Liver (tissue), 9 donors: ENCODE measurements around the gene KIF3B. TPM values are rescaled to one million over a fixed set of nuclear protein-coding genes. Genes with fewer than 3 reads are reported as not detected.

Experiments
- DNase-seq: peaks from one replicate; pipeline ENCODE4 v3.0.0-alpha.2; 2017; ENCODE audit warnings: low spot score
- H3K27ac ChIP-seq, 2 donors: one replicate each; pipeline ENCODE4 v1.7.0; 2013; ENCODE audit warnings: inconsistent platforms in 2 of 2, low read length in 2 of 2, control low read depth in 1 of 2, low read depth in 1 of 2, mild to moderate bottlenecking in 1 of 2
- H3K27me3 ChIP-seq, 4 donors: one replicate each; pipeline versions ENCODE4 v1.6.1 to v1.7.0; 2013; ENCODE audit warnings: low read length in 3 of 4, inconsistent platforms in 1 of 4, mild to moderate bottlenecking in 1 of 4, moderate library complexity in 1 of 4; ENCODE audit not compliant: control insufficient read depth in 4 of 4, insufficient read depth in 4 of 4
- H3K36me3 ChIP-seq, 4 donors: one replicate each; pipeline versions ENCODE4 v1.6.1 to v1.7.0; 2013; ENCODE audit warnings: low read length in 3 of 4, mild to moderate bottlenecking in 3 of 4, low read depth in 1 of 4, moderate library complexity in 1 of 4; ENCODE audit not compliant: control insufficient read depth in 4 of 4, insufficient read depth in 3 of 4
- H3K4me1 ChIP-seq, 4 donors: one replicate each; pipeline versions ENCODE4 v1.6.1 to v1.7.0; 2013; ENCODE audit warnings: low read length in 3 of 4, mild to moderate bottlenecking in 3 of 4, moderate library complexity in 1 of 4; ENCODE audit not compliant: control insufficient read depth in 4 of 4, insufficient read depth in 4 of 4
- H3K4me3 ChIP-seq, 3 donors: one replicate each; pipeline versions ENCODE4 v1.6.1 to v1.7.0; 2013; ENCODE audit warnings: low read length in 3 of 3, control low read depth in 1 of 3, low read depth in 1 of 3, mild to moderate bottlenecking in 1 of 3
- H3K9ac ChIP-seq, 2 donors: one replicate each; pipeline ENCODE4 v1.7.0; 2013; ENCODE audit warnings: low read length in 2 of 2, mild to moderate bottlenecking in 2 of 2, moderate library complexity in 2 of 2, control low read depth in 1 of 2, low read depth in 1 of 2
- H3K9me3 ChIP-seq, 4 donors: one replicate each; pipeline versions ENCODE4 v1.6.1 to v1.7.0; 2013; ENCODE audit warnings: low read length in 3 of 4; ENCODE audit not compliant: control insufficient read depth in 4 of 4
- ATF3 ChIP-seq: IDR thresholded peaks from 2 replicates; pipeline ENCODE4 v1.6.1; 2016; ENCODE audit warnings: antibody characterized with exemption
- CTCF ChIP-seq: fragments of 150-350 bp; IDR thresholded peaks from 2 replicates; pipeline ENCODE4 v1.5.1; 2017; ENCODE audit warnings: improper control_type of control experiment, low read depth, low read length; ENCODE audit not compliant: missing input control
- FOXA1 ChIP-seq: IDR thresholded peaks from 2 replicates; pipeline ENCODE4 v1.6.1; 2016; ENCODE audit warnings: antibody characterized with exemption
- FOXA2 ChIP-seq: IDR thresholded peaks from 2 replicates; pipeline ENCODE4 v1.6.1; 2016; ENCODE audit warnings: antibody characterized with exemption
- GABPA ChIP-seq, 2 donors: IDR thresholded peaks in 1 of 2; conservative IDR thresholded peaks in 1 of 2; 2 replicates each; pipeline ENCODE4 v1.6.1; 2016; ENCODE audit warnings: antibody characterized with exemption in 2 of 2, mild to moderate bottlenecking in 1 of 2, moderate library complexity in 1 of 2
- HNF4A ChIP-seq, 2 donors: conservative IDR thresholded peaks; 2 replicates each; pipeline ENCODE4 v1.6.1; 2016; ENCODE audit warnings: antibody characterized with exemption in 2 of 2, mild to moderate bottlenecking in 2 of 2
- HNF4G ChIP-seq: IDR thresholded peaks from 2 replicates; pipeline ENCODE4 v1.6.1; 2016; ENCODE audit warnings: antibody characterized with exemption
- JUND ChIP-seq, 2 donors: IDR thresholded peaks; 2 replicates each; pipeline ENCODE4 v1.6.1; 2016; ENCODE audit warnings: antibody characterized with exemption in 2 of 2
- MAX ChIP-seq: IDR thresholded peaks from 2 replicates; pipeline ENCODE4 v1.6.1; 2016; ENCODE audit warnings: antibody characterized with exemption
- NR2F2 ChIP-seq: IDR thresholded peaks from 2 replicates; pipeline ENCODE4 v1.6.1; 2016; ENCODE audit warnings: antibody characterized with exemption
- RAD21 ChIP-seq, 2 donors: IDR thresholded peaks; 2 replicates each; pipeline ENCODE4 v1.6.1; 2016; ENCODE audit warnings: antibody characterized with exemption in 2 of 2, mild to moderate bottlenecking in 2 of 2
- RXRA ChIP-seq, 2 donors: IDR thresholded peaks; 2 replicates each; pipeline ENCODE4 v1.6.1; 2017 to 2018; ENCODE audit warnings: antibody characterized with exemption in 2 of 2, mild to moderate bottlenecking in 1 of 2
- SP1 ChIP-seq: IDR thresholded peaks from 2 replicates; pipeline ENCODE4 v1.6.1; 2018; ENCODE audit warnings: antibody characterized with exemption, mild to moderate bottlenecking
- YY1 ChIP-seq: IDR thresholded peaks from 2 replicates; pipeline ENCODE4 v1.6.1; 2016; ENCODE audit warnings: antibody characterized with exemption, mild to moderate bottlenecking
- ZBTB33 ChIP-seq: IDR thresholded peaks from 2 replicates; pipeline ENCODE4 v1.6.1; 2016; ENCODE audit warnings: antibody characterized with exemption
- WGBS: extraction: QIAGEN DNeasy Blood & Tissue Kit; methylation state at CpG from one replicate; pipeline ENCODE4 v1.1.7; 2013; 5-methylcytosine and 5-hydroxymethylcytosine counted together
- polyA plus RNA-seq, 2 donors: library from polyadenylated mRNA; stranded (reverse) in 1 of 2; unstranded in 1 of 2; fragments of 200-250 nt in 1 of 2; fragments of >200 nt in 1 of 2; fragmentation: Nextera tagmentation in 1 of 2; extraction: Ambion mirVana in 1 of 2; gene quantifications; one replicate each; pipeline versions ENCODE4 v1.2.1 to v1.2.3, GENCODE V29; 2013 to 2015
- total RNA-seq, 2 donors: library from RNA; depleted of rRNA; stranded (reverse); fragments of >200 nt; gene quantifications; one replicate each; pipeline ENCODE4 v1.2.3, GENCODE V29; 2014
- TF ChIP-seq, protein P1 (sequence below): IDR thresholded peaks from 2 replicates; pipeline ENCODE4 v1.6.1; 2016; ENCODE audit warnings: antibody characterized with exemption, mild to moderate bottlenecking
- donor health status: healthy.
- donor health status: healthy.
- donor health status: healthy.
- donor health status: healthy.
- donor health status: healthy.

Gene KIF3B
- total and polyA plus RNA-seq, 4 donors, result 8.3 to 24.2 (median 12.9) TPM

DNA sequence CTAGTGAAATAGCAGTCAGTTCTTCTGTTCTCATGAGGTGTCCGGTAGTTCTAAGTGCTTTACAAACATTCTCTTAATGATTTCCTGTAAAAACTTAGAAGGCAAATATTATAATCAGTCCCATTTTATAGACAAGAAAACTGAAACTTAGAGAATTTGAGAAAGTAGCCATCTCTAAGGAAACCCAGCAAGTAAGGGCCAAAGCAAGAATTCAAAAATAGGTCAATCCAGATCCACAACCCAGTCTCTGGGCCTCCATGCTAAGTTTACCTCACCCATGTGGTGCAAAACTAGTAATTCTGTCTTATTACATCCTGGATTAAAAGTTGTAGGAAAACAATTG, 53.1 kb downstream of the KIF3B start:
- WGBS, result 48% methylated on average over 1 of the region's 1 CpG
- peaks cover 0 to 16% (median 4%) of the 10 kb centered on the region in 4 donors for H3K4me1 ChIP-seq
- H3K36me3 ChIP-seq, result peaks cover 2 to 14% (median 11%) of the 10 kb centered on the region in 4 donors
- no peak overlapping the region for H3K9ac ChIP-seq
- no peaks in the 10 kb centered on the region for H3K27me3 ChIP-seq
- DNase-seq, result no peak
- H3K9me3 ChIP-seq, result no peaks in the 10 kb centered on the region
- TF ChIP-seq RXRA (IDR thresholded peaks at IDR 0.05) (no peak), YY1 (peak; percentile 8), RAD21 (IDR thresholded peaks at IDR 0.05) (no peak)
- no peak overlapping the region for H3K4me3 ChIP-seq
- H3K27ac ChIP-seq, result peak overlapping the region in 1 of 2 donors; percentile 33

DNA sequence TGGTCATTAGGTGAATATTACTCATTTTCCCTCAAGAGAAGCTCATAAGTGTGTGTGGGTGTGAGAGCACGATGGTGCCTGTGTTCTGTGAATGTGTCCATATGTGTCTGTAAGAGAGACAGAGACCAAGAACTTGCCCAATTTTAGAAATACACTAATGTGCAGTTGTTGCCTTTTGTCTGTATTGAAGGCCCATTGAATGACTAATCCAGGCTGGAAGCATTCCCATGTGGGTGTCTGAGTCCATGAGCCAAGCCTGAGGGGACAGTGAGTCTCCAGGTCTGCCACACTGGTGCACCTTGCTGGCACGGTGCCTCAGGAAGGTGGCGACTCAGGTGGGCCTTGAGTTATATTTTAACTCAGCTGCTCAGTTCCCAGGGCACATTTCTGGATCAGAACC, 55.2 kb downstream of the KIF3B start:
- peak overlapping the region in 1 of 2 donors; percentile 25 for H3K27ac ChIP-seq
- no peak overlapping the region for H3K4me3 ChIP-seq
- DNase-seq, result no peak
- H3K9me3 ChIP-seq, result no peaks in the 10 kb centered on the region
- WGBS, result 68% methylated on average over 3 of the region's 3 CpGs
- H3K27me3 ChIP-seq, result no peaks in the 10 kb centered on the region
- TF ChIP-seq SP1, result no peak
- TF ChIP-seq ZBTB33, result no peak
- TF ChIP-seq JUND (IDR thresholded peaks at IDR 0.05), result peak in 1 of 2 donors; percentile 24
- H3K9ac ChIP-seq, result no peak overlapping the region
- peaks cover 0 to 21% (median 4%) of the 10 kb centered on the region in 4 donors for H3K4me1 ChIP-seq
- H3K36me3 ChIP-seq, result peaks cover 2 to 12% (median 10%) of the 10 kb centered on the region in 4 donors

- no peaks in the 10 kb centered on the region for H3K27me3 ChIP-seq
- no peak overlapping the region for H3K9ac ChIP-seq
- H3K27ac ChIP-seq, result no peak overlapping the region
- no peaks in the 10 kb centered on the region for H3K9me3 ChIP-seq
- no peak overlapping the region for H3K4me3 ChIP-seq
- WGBS, result 83% methylated on average over 12 of the region's 12 CpGs
- TF ChIP-seq NR2F2, result no peak
- TF ChIP-seq ATF3, result no peak
- TF ChIP-seq RAD21 (IDR thresholded peaks at IDR 0.05), result no peak
- no peak for TF ChIP-seq MAX
- TF ChIP-seq CTCF, result no peak
- no peak for TF ChIP-seq HNF4G
- no peak for TF ChIP-seq FOXA1
- no peak for TF ChIP-seq GABPA (IDR thresholded peaks at IDR 0.05 in 1 of 2, conservative IDR thresholded peaks at IDR 0.05 in 1 of 2)
- TF ChIP-seq JUND (IDR thresholded peaks at IDR 0.05), result no peak
- TF ChIP-seq HNF4A (conservative IDR thresholded peaks at IDR 0.05), result no peak
- TF ChIP-seq FOXA2, result no peak
- no peak for TF ChIP-seq YY1
- no peak for TF ChIP-seq RXRA (IDR thresholded peaks at IDR 0.05)
- TF ChIP-seq, protein P1, sequence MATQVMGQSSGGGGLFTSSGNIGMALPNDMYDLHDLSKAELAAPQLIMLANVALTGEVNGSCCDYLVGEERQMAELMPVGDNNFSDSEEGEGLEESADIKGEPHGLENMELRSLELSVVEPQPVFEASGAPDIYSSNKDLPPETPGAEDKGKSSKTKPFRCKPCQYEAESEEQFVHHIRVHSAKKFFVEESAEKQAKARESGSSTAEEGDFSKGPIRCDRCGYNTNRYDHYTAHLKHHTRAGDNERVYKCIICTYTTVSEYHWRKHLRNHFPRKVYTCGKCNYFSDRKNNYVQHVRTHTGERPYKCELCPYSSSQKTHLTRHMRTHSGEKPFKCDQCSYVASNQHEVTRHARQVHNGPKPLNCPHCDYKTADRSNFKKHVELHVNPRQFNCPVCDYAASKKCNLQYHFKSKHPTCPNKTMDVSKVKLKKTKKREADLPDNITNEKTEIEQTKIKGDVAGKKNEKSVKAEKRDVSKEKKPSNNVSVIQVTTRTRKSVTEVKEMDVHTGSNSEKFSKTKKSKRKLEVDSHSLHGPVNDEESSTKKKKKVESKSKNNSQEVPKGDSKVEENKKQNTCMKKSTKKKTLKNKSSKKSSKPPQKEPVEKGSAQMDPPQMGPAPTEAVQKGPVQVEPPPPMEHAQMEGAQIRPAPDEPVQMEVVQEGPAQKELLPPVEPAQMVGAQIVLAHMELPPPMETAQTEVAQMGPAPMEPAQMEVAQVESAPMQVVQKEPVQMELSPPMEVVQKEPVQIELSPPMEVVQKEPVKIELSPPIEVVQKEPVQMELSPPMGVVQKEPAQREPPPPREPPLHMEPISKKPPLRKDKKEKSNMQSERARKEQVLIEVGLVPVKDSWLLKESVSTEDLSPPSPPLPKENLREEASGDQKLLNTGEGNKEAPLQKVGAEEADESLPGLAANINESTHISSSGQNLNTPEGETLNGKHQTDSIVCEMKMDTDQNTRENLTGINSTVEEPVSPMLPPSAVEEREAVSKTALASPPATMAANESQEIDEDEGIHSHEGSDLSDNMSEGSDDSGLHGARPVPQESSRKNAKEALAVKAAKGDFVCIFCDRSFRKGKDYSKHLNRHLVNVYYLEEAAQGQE, result no peak
- no peak for TF ChIP-seq SP1
- no peak for DNase-seq
- H3K4me1 ChIP-seq, result peaks cover 0 to 21% (median 4%) of the 10 kb centered on the region in 4 donors
- H3K36me3 ChIP-seq, result peaks cover 2 to 12% (median 10%) of the 10 kb centered on the region in 4 donors
Measured at GRCh38 chr20:32333181-32333987, 55.9 kb downstream of the KIF3B start.
